OCI-LY7 (cell line): ENCODE results near the gene SLC43A2.

Experiments
- CTCF ChIP-seq: fragments of 200-600 bp; sonication (generic); conservative IDR thresholded peaks from 2 replicates; pipeline ENCODE4 v1.5.1; 2014; ENCODE audit warnings: mild to moderate bottlenecking, antibody characterized with exemption, low read length, moderate library complexity, mixed read lengths
- EZH2phosphoT487 ChIP-seq: fragments of 200-600 bp; sonication (generic); IDR thresholded peaks from 2 replicates; pipeline ENCODE4 v1.6.1; 2018; ENCODE audit warnings: low read depth, borderline replicate concordance, mild to moderate bottlenecking, mixed run types, antibody characterized with exemption, low read length, moderate library complexity, mixed read lengths

GRCh38 chr17:1639549-1640180 lies 11.0 kb upstream of the SLC43A2 start:
- TF ChIP-seq CTCF (no peak), EZH2phosphoT487 (no peak)
